ENCODE data around the gene TBPL1.

- TF ChIP-seq POLR2A (IDR thresholded peaks at IDR 0.05; ENCODE audit: extremely low read depth, insufficient read length): no peak
- TF ChIP-seq, protein P1, sequence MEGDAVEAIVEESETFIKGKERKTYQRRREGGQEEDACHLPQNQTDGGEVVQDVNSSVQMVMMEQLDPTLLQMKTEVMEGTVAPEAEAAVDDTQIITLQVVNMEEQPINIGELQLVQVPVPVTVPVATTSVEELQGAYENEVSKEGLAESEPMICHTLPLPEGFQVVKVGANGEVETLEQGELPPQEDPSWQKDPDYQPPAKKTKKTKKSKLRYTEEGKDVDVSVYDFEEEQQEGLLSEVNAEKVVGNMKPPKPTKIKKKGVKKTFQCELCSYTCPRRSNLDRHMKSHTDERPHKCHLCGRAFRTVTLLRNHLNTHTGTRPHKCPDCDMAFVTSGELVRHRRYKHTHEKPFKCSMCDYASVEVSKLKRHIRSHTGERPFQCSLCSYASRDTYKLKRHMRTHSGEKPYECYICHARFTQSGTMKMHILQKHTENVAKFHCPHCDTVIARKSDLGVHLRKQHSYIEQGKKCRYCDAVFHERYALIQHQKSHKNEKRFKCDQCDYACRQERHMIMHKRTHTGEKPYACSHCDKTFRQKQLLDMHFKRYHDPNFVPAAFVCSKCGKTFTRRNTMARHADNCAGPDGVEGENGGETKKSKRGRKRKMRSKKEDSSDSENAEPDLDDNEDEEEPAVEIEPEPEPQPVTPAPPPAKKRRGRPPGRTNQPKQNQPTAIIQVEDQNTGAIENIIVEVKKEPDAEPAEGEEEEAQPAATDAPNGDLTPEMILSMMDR (IDR thresholded peaks at IDR 0.05; ENCODE audit: low read depth, low read length): no peak
- TF ChIP-seq MYC (IDR thresholded peaks at IDR 0.05; ENCODE audit: low read depth, low read length): peak; percentile 66; the same call in 1 of the 2 replicates
- TF ChIP-seq, protein P2, sequence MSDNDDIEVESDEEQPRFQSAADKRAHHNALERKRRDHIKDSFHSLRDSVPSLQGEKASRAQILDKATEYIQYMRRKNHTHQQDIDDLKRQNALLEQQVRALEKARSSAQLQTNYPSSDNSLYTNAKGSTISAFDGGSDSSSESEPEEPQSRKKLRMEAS (IDR thresholded peaks at IDR 0.05; ENCODE audit: low read depth, low read length): peak; percentile 79
Measured at GRCh38 chr6:133906050-133906449, 47.0 kb upstream of the TBPL1 start.

Data from NB4 (cell line).